Transverse colon (tissue), 4 donors: ENCODE measurements around the gene TAC4. TPM values are rescaled to one million over a fixed set of nuclear protein-coding genes. Genes with fewer than 3 reads are reported as not detected.

Source experiments
- DNase-seq: peaks from one replicate; pipeline ENCODE4 v3.0.0-alpha.2; 2019
- H3K27ac ChIP-seq, 4 donors: fragments of 200-600 bp; sonication (generic); 2 replicates each; pipeline ENCODE4 v1.5.1; 2016 to 2018; ENCODE audit warnings: inconsistent platforms in 4 of 4
- H3K27me3 ChIP-seq: fragments of 200-600 bp; sonication (generic); 2 replicates; pipeline ENCODE4 v1.5.1; 2017; ENCODE audit warnings: inconsistent platforms
- H3K36me3 ChIP-seq, 4 donors: fragments of 200-600 bp; sonication (generic); 2 replicates each; pipeline ENCODE4 v1.5.1; 2017 to 2019; ENCODE audit warnings: inconsistent platforms in 4 of 4
- H3K4me1 ChIP-seq, 4 donors: fragments of 200-600 bp; sonication (generic); 2 replicates each; pipeline ENCODE4 v1.5.1; 2017 to 2020; ENCODE audit warnings: inconsistent platforms in 4 of 4
- H3K4me3 ChIP-seq, 4 donors: fragments of 200-600 bp; sonication (generic); 1 replicate in 1 of 4; 2 replicates in 3 of 4; pipeline versions ENCODE4 v1.5.1 to v1.6.1; 2017 to 2019; ENCODE audit warnings: inconsistent platforms in 4 of 4
- H3K9me3 ChIP-seq, 2 donors: fragments of 200-600 bp; sonication (generic); 2 replicates each; pipeline ENCODE4 v1.5.1; 2017 to 2019; ENCODE audit warnings: inconsistent platforms in 2 of 2
- CTCF ChIP-seq, 5 experiments: fragments of 200-600 bp in 3 of 5; fragments of 450-650 bp in 2 of 5; sonication (generic) in 3 of 5; IDR thresholded peaks; 1 replicate in 2 of 5; 2 replicates in 3 of 5; pipeline ENCODE4 v1.5.1; 2016 to 2017; ENCODE audit warnings: antibody characterized with exemption in 5 of 5, inconsistent platforms in 3 of 5, mild to moderate bottlenecking in 2 of 5, moderate library complexity in 1 of 5
- EP300 ChIP-seq: sonication (generic); formaldehyde crosslinking; IDR thresholded peaks from one replicate; pipeline ENCODE4 v1.6.1; 2017; ENCODE audit warnings: antibody characterized with exemption, low read depth
- POLR2A ChIP-seq: fragments of 450-650 bp; IDR thresholded peaks from one replicate; pipeline ENCODE4 v1.6.1; 2016; ENCODE audit warnings: antibody characterized with exemption, mild to moderate bottlenecking, moderate library complexity
- POLR2AphosphoS5 ChIP-seq, 3 donors: sonication (generic); formaldehyde crosslinking; IDR thresholded peaks; one replicate each; pipeline ENCODE4 v1.6.1; 2016; ENCODE audit warnings: antibody characterized with exemption in 3 of 3
- WGBS, 2 donors: methylation state at CpG; one replicate each; pipeline ENCODE4 v1.1.5; 2018; ENCODE audit warnings: low coverage in 1 of 2; 5-methylcytosine and 5-hydroxymethylcytosine counted together
- in situ Hi-C, 4 donors: fragments of 200-750 bp; cut with MboI; loops; one replicate each; pipeline versions ENCODE4 v1.15.0 to v1.15.1; 2017; ENCODE audit warnings: low sequenced_read_pairs in 3 of 4, low pct_ligation_motif_present in 1 of 4, low pct_unique_long_range_greater_than_20kb in 1 of 4
- intact Hi-C: fragments of 100-400 bp; cut with DNase I; formaldehyde crosslinking; loops from one replicate; pipeline ENCODE4 v1.15.1; 2023; ENCODE audit warnings: low total_unique reads
- total RNA-seq, 4 donors: library from RNA; depleted of rRNA; stranded (reverse); fragments of >200 nt; gene quantifications; one replicate each; pipeline ENCODE4 v1.1.0, GENCODE V29; 2016

TAC4 gene
- total RNA-seq, 4 donors from 2014 or later, result not detected

GRCh38 chr17:49823614-49824013, 24.3 kb downstream of the TAC4 start:
- H3K27ac ChIP-seq, result peak overlapping the region in 2 of 4 donors; percentile 37 to 44
- intact Hi-C loops (no loop called here), in situ Hi-C loops (no loop called here)
- H3K27me3 ChIP-seq, result no peaks in the 10 kb centered on the region
- TF ChIP-seq CTCF (IDR thresholded peaks at IDR 0.05) (no peak), POLR2A (no peak), EP300 (no peak), POLR2AphosphoS5 (IDR thresholded peaks at IDR 0.05) (no peak)
- H3K9me3 ChIP-seq, result no peaks in the 10 kb centered on the region
- WGBS, 2 donors, result 81 to 86% methylated on average over 1 to 2 of the region's 2 CpGs
- no peak overlapping the region for H3K4me3 ChIP-seq
- peaks cover 3 to 25% (median 15%) of the 10 kb centered on the region in 4 donors for H3K4me1 ChIP-seq
- DNase-seq, result no peak
- H3K36me3 ChIP-seq, result peaks cover 0 to 53% (median 25%) of the 10 kb centered on the region in 4 donors

GRCh38 chr17:49822829-49823228, 25.0 kb downstream of the TAC4 start:
- in situ Hi-C loops (no loop called here), intact Hi-C loops (no loop called here)
- TF ChIP-seq CTCF (IDR thresholded peaks at IDR 0.05) (no peak), POLR2AphosphoS5 (IDR thresholded peaks at IDR 0.05) (peak; percentile 22 to 27 (median 22))
- Histone ChIP-seq H3K9me3 (no peaks in the 10 kb centered on the region), H3K36me3 (peaks cover 0 to 57% (median 27%) of the 10 kb centered on the region in 4 donors), H3K4me3 (no peak overlapping the region), H3K4me1 (peaks cover 3 to 25% (median 15%) of the 10 kb centered on the region in 4 donors), H3K27ac (peak overlapping the region; percentile 9 to 63 (median 34)), H3K27me3 (no peaks in the 10 kb centered on the region)
- 33 to 46% methylated on average over 2 of the region's 2 CpGs for WGBS, 2 donors
- DNase-seq, result peak; percentile 37

- Histone ChIP-seq H3K27me3 (no peaks in the 10 kb centered on the region), H3K4me1 (peaks cover 3 to 25% (median 15%) of the 10 kb centered on the region in 4 donors), H3K9me3 (no peaks in the 10 kb centered on the region), H3K36me3 (peaks cover 0 to 58% (median 27%) of the 10 kb centered on the region in 4 donors), H3K27ac (peak overlapping the region in 1 of 4 donors; percentile 22), H3K4me3 (no peak overlapping the region)
- no peak for DNase-seq
- intact Hi-C loops, result no loop called here
- TF ChIP-seq CTCF (IDR thresholded peaks at IDR 0.05) (no peak), POLR2A (no peak), POLR2AphosphoS5 (IDR thresholded peaks at IDR 0.05) (no peak), EP300 (no peak)
- 86% methylated on average over 1 of the region's 1 CpG; no CpG with 5 or more reads in 1 of the 2 donors for WGBS, 2 donors
- in situ Hi-C loops, result no loop called here
These were observed 26.0 kb downstream of the TAC4 start for GRCh38 chr17:49821916-49822315.

- Histone ChIP-seq H3K4me3 (no peak overlapping the region), H3K36me3 (peaks cover 0 to 58% (median 27%) of the 10 kb centered on the region in 4 donors), H3K4me1 (peaks cover 3 to 25% (median 15%) of the 10 kb centered on the region in 4 donors), H3K9me3 (no peaks in the 10 kb centered on the region), H3K27ac (no peak overlapping the region), H3K27me3 (no peaks in the 10 kb centered on the region)
- no peak for DNase-seq
- intact Hi-C loops (no loop called here), in situ Hi-C loops (no loop called here)
- WGBS, 2 donors, result 86 to 96% methylated on average over 1 to 2 of the region's 2 CpGs
- TF ChIP-seq POLR2A (no peak), EP300 (no peak), CTCF (IDR thresholded peaks at IDR 0.05) (no peak), POLR2AphosphoS5 (IDR thresholded peaks at IDR 0.05) (no peak)
These were observed 26.4 kb downstream of the TAC4 start for GRCh38 chr17:49821466-49821865.
